GM23338 (cell line): ENCODE measurements around the gene PGS1.

ENCODE experiments used
- CREB1 ChIP-seq: fragments of 250-450 bp; sonication (Bioruptor Pico); IDR thresholded peaks from 2 replicates; pipeline ENCODE4 v1.5.0; 2020; ENCODE audit warnings: low read depth, mild to moderate bottlenecking, moderate library complexity
- CTCF ChIP-seq, 2 experiments: fragments of 200-600 bp in 1 of 2; sonication (generic) in 1 of 2; conservative IDR thresholded peaks; 2 replicates each; pipeline versions ENCODE4 v1.5.1 to v1.6.1; 2016 to 2017; ENCODE audit warnings: antibody characterized with exemption in 2 of 2, low read depth in 2 of 2, mild to moderate bottlenecking in 2 of 2, moderate library complexity in 1 of 2
- ETS1 ChIP-seq: IDR thresholded peaks from 2 replicates; pipeline ENCODE4 v1.6.1; 2016; ENCODE audit warnings: antibody characterized with exemption
- EZH2 ChIP-seq: fragments of 200-600 bp; sonication (generic); IDR thresholded peaks from one replicate; pipeline ENCODE4 v1.8.0; 2017; ENCODE audit warnings: antibody characterized with exemption, mild to moderate bottlenecking, low read depth; ENCODE audit not compliant: unreplicated experiment
- EZH2phosphoT487 ChIP-seq: fragments of 200-600 bp; sonication (generic); IDR thresholded peaks from one replicate; pipeline ENCODE4 v1.8.1; 2018; ENCODE audit warnings: antibody characterized with exemption; ENCODE audit not compliant: unreplicated experiment
- JUNB ChIP-seq: IDR thresholded peaks from one replicate; pipeline ENCODE4 v1.6.1; 2016; ENCODE audit warnings: antibody characterized with exemption; ENCODE audit not compliant: unreplicated experiment
- NANOG ChIP-seq: IDR thresholded peaks from 2 replicates; pipeline ENCODE4 v1.6.1; 2016; ENCODE audit warnings: antibody characterized with exemption, borderline replicate concordance
- POLR2AphosphoS5 ChIP-seq: IDR thresholded peaks from 2 replicates; pipeline ENCODE4 v1.6.1; 2016; ENCODE audit warnings: antibody characterized with exemption, low read depth
- REST ChIP-seq: IDR thresholded peaks from one replicate; pipeline ENCODE4 v1.6.1; 2018; ENCODE audit warnings: antibody characterized with exemption; ENCODE audit not compliant: unreplicated experiment
- ZNF114 ChIP-seq: fragments of 250-450 bp; sonication (Bioruptor Pico); IDR thresholded peaks from 2 replicates; pipeline ENCODE4 v1.5.0; 2020; ENCODE audit warnings: mild to moderate bottlenecking, moderate library complexity
- ZNF331 ChIP-seq: fragments of 250-450 bp; sonication (Bioruptor Pico); IDR thresholded peaks from 2 replicates; pipeline ENCODE4 v1.5.0; 2020; ENCODE audit warnings: low read depth, mild to moderate bottlenecking, moderate library complexity

GRCh38 chr17:78400581-78401240 lies 22.3 kb downstream of the PGS1 start:
- TF ChIP-seq REST (no peak), CTCF (conservative IDR thresholded peaks at IDR 0.05; ENCODE audit: low read depth in 2 of 2) (no peak), EZH2phosphoT487 (no peak), ZNF114 (CRISPR knock-in tag) (no peak), EZH2 (no peak), POLR2AphosphoS5 (no peak), ZNF331 (no peak), CREB1 (CRISPR knock-in tag) (no peak), JUNB (no peak), ETS1 (no peak), NANOG (no peak)
